ENCODE data around the gene UBE2E3.
"Not testable (repeated sequence)": the region's sequence is repeated elsewhere in the genome, so short reads cannot be mapped to it uniquely, and the experiment has no call there.

UBE2E3 gene

DNA sequence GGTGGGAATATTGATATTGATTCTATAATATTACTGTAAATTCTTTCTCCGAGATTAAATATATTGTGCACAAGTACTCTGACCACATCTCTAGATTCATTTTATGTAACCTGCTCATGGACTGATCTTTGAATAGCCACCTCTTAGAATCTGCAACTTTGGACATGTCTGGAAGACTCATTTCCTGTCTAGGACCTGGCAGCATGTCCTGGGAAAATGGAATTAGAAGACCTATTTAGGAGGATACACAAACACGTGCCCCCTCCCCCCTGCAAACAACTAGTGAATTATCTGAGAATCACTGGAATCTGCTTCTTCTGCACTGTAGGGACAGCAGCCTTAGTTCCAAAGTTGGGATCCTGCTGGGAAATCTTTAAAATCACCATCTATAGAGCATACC, 94.1 kb downstream of the UBE2E3 start:
- H3K79me2 ChIP-seq (ENCODE audit: control insufficient read depth, insufficient read depth, low read length, unreplicated experiment), result no peaks in the 10 kb centered on the region
- peaks cover 31% of the 10 kb centered on the region for H3K4me1 ChIP-seq (ENCODE audit: control insufficient read depth, insufficient read depth, low read length, unreplicated experiment)
- H3K27me3 ChIP-seq (ENCODE audit: insufficient read depth, low read length), result no peaks in the 10 kb centered on the region
- H3K36me3 ChIP-seq (ENCODE audit: insufficient read depth, low read length), result no peaks in the 10 kb centered on the region
- no peak overlapping the region for H3K27ac ChIP-seq (ENCODE audit: low read depth, low read length)
- H2AFZ ChIP-seq (ENCODE audit: low read length, unreplicated experiment), result no peak overlapping the region
- no peak overlapping the region for H3K4me3 ChIP-seq (ENCODE audit: low read depth, low read length)

DNA sequence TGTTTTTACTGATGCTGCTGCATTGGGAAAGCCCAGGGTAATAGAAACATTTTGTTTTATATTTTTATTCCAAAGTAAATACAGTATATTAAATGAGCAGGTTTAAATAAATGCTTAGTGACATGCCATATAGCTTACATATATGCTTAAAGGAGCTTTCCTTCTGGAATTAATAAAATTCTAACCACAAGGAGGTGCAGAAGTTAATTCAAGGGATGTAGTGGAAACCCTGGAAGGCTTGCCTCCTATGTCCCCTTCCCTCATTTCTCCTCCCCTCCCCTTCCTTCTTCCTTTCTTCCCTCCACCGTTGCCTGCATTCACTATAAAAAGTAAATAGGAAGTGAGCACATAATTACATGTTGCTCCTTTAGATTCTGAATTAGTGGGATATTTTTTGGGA, 96.3 kb downstream of the UBE2E3 start:
- Histone ChIP-seq H3K27ac (ENCODE audit: low read depth, low read length) (no peak overlapping the region), H3K27me3 (ENCODE audit: insufficient read depth, low read length) (no peaks in the 10 kb centered on the region), H3K36me3 (ENCODE audit: insufficient read depth, low read length) (no peaks in the 10 kb centered on the region), H3K79me2 (ENCODE audit: control insufficient read depth, insufficient read depth, low read length, unreplicated experiment) (no peaks in the 10 kb centered on the region), H3K4me1 (ENCODE audit: control insufficient read depth, insufficient read depth, low read length, unreplicated experiment) (peaks cover 21% of the 10 kb centered on the region), H2AFZ (ENCODE audit: low read length, unreplicated experiment) (no peak overlapping the region), H3K4me3 (ENCODE audit: low read depth, low read length) (no peak overlapping the region)

DNA sequence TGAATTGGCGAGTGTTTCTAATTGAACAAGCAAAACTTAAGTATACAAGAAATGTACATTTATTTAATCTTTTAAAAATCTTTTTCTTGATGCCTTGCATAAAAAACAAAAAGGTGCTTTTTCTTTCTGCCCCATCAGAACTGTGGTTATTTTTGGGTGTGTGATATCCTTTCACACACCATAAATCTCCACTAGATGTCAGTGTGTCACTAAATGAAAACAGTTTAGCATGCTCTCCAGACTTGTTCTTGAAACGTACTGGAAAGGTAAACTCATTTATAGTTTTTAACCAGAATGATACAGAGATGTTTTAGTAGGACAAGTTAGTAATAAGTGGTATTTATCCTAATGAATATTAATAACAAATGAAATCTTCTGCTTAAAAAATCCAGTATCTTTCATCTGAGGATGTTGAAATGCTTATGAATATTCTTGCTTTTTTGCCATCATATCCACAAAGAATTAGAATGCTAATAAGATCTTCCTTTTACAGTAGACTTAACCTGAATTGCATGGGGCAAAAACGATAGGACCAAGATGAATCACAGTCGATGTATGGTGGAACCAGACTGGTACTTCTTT, 96.8 kb downstream of the UBE2E3 start:
- H2AFZ ChIP-seq (ENCODE audit: low read length, unreplicated experiment), result no peak overlapping the region
- no peak overlapping the region for H3K4me3 ChIP-seq (ENCODE audit: low read depth, low read length)
- peaks cover 20% of the 10 kb centered on the region for H3K4me1 ChIP-seq (ENCODE audit: control insufficient read depth, insufficient read depth, low read length, unreplicated experiment)

DNA sequence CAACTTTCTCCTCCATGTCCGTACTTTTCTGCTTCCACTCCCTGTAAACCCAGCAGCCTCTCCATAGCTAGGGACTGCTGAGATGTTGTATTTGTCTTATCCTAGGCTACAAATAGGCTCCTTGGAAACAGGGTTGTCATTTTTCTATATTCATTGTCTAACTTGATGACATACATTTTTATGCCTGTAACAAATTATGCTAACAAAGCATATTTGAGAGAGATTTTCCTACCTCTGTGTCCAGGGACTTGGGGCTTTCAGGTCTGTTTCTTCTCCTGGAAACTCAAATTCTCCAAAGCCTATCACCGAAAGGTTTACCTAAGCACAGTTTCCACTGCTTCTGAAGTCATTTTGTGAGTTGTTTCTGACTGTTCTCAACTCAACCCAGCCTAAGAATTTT, 102.7 kb downstream of the UBE2E3 start:
- Histone ChIP-seq H3K27ac (ENCODE audit: low read depth, low read length) (no peak overlapping the region), H3K27me3 (ENCODE audit: insufficient read depth, low read length) (no peaks in the 10 kb centered on the region), H3K79me2 (ENCODE audit: control insufficient read depth, insufficient read depth, low read length, unreplicated experiment) (no peaks in the 10 kb centered on the region), H2AFZ (ENCODE audit: low read length, unreplicated experiment) (no peak overlapping the region), H3K4me1 (ENCODE audit: control insufficient read depth, insufficient read depth, low read length, unreplicated experiment) (no peaks in the 10 kb centered on the region), H3K4me3 (ENCODE audit: low read depth, low read length) (no peak overlapping the region), H3K36me3 (ENCODE audit: insufficient read depth, low read length) (no peaks in the 10 kb centered on the region)

More for the DNA sequence above, 96.8 kb downstream of the UBE2E3 start:
- H3K36me3 ChIP-seq (ENCODE audit: insufficient read depth, low read length), result no peaks in the 10 kb centered on the region
- H3K27me3 ChIP-seq (ENCODE audit: insufficient read depth, low read length), result no peaks in the 10 kb centered on the region
- H3K79me2 ChIP-seq (ENCODE audit: control insufficient read depth, insufficient read depth, low read length, unreplicated experiment), result no peaks in the 10 kb centered on the region
- H3K27ac ChIP-seq (ENCODE audit: low read depth, low read length), result no peak overlapping the region

DNA sequence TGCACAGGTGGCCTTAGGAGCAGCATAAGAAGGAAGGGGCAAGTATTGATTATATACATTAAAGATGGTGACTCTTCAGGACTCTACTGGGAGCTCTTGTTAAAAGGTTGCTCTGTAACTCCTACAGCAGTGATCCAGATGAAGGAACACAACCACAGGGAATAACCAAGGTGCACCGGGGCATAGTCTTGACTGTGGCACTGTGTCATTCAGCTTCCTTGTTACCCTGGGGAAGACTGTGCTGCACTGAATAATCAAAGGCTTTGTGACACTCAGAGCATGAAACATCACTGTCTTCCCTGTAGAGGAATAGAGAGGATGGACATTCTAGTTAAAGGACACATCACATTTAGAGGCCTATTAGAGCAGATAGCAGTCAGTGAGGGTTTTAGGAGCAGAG, 105.3 kb downstream of the UBE2E3 start:
- H3K79me2 ChIP-seq (ENCODE audit: control insufficient read depth, insufficient read depth, low read length, unreplicated experiment), result no peaks in the 10 kb centered on the region
- no peaks in the 10 kb centered on the region for H3K36me3 ChIP-seq (ENCODE audit: insufficient read depth, low read length)
- no peak overlapping the region for H3K27ac ChIP-seq (ENCODE audit: low read depth, low read length)
- H3K4me1 ChIP-seq (ENCODE audit: control insufficient read depth, insufficient read depth, low read length, unreplicated experiment), result no peaks in the 10 kb centered on the region
- no peaks in the 10 kb centered on the region for H3K27me3 ChIP-seq (ENCODE audit: insufficient read depth, low read length)
- no peak overlapping the region for H3K4me3 ChIP-seq (ENCODE audit: low read depth, low read length)
- H2AFZ ChIP-seq (ENCODE audit: low read length, unreplicated experiment), result no peak overlapping the region

DNA sequence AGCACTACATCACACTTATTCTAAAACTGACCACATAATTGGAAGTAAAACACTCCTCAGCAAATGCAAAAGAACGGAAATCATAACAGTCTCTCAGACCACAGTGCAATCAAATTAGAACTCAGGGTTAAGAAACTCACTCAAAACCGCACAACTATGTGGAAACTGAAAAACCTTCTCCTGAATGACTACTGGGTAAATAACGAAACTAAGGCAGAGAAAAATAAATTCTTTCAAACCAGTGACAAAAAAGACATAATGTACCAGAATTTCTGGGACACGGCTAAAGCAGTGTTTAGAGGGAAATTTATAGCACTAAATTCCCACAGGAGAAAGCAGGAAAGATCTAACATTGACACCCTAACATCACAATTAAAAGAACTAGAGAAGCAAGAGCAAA, 111.5 kb downstream of the UBE2E3 start:
- not testable (repeated sequence) for H3K4me1 ChIP-seq (ENCODE audit: control insufficient read depth, insufficient read depth, low read length, unreplicated experiment); H3K27me3 ChIP-seq (ENCODE audit: insufficient read depth, low read length); H3K79me2 ChIP-seq (ENCODE audit: control insufficient read depth, insufficient read depth, low read length, unreplicated experiment); H3K36me3 ChIP-seq (ENCODE audit: insufficient read depth, low read length); H3K4me3 ChIP-seq (ENCODE audit: low read depth, low read length); H3K27ac ChIP-seq (ENCODE audit: low read depth, low read length); H2AFZ ChIP-seq (ENCODE audit: low read length, unreplicated experiment)

DNA sequence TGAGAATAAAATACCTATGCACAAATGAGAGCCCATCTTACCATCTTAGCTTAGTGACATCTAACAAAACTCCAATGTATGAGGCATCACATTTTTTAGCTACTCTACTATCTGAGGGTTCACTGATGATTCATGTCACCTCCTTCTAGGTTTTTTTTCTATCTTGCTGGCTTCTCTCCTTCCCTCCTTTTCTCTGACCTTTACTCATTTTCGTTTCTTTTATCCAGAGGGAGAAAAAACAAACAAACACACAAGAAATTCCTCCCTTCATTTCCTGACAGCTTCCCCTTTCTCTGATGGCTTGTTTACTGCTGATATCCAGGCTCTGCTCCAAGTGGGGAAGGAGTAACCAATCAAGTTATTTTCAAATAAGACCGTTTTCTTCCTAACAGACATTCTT, 115.1 kb downstream of the UBE2E3 start:
- Histone ChIP-seq H3K4me1 (ENCODE audit: control insufficient read depth, insufficient read depth, low read length, unreplicated experiment) (no peaks in the 10 kb centered on the region), H3K36me3 (ENCODE audit: insufficient read depth, low read length) (no peaks in the 10 kb centered on the region), H3K27ac (ENCODE audit: low read depth, low read length) (no peak overlapping the region), H3K79me2 (ENCODE audit: control insufficient read depth, insufficient read depth, low read length, unreplicated experiment) (no peaks in the 10 kb centered on the region), H2AFZ (ENCODE audit: low read length, unreplicated experiment) (no peak overlapping the region), H3K4me3 (ENCODE audit: low read depth, low read length) (no peak overlapping the region), H3K27me3 (ENCODE audit: insufficient read depth, low read length) (no peaks in the 10 kb centered on the region)

DNA sequence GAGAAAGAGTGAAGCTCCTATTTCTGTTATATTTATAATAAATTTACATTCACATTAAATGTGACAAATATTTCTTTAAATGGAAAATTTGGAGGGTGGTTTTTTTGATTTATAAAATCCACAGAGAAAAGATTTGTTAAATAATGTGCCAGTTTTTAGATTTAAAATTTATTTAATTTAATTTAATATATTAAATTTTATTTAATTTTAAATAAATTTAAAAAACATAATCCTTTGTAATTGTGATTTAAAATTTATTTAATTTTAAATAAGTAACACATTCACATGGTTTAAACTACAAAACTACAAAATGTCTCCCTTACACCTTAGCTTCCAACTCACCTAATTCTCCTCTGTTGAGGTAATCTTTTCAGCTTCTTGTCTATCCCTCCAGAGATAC, 123.3 kb downstream of the UBE2E3 start:
- no peaks in the 10 kb centered on the region for H3K79me2 ChIP-seq (ENCODE audit: control insufficient read depth, insufficient read depth, low read length, unreplicated experiment)
- no peaks in the 10 kb centered on the region for H3K36me3 ChIP-seq (ENCODE audit: insufficient read depth, low read length)
- H3K27me3 ChIP-seq (ENCODE audit: insufficient read depth, low read length), result no peaks in the 10 kb centered on the region
- H3K4me3 ChIP-seq (ENCODE audit: low read depth, low read length), result no peak overlapping the region
- H3K27ac ChIP-seq (ENCODE audit: low read depth, low read length), result no peak overlapping the region
- no peak overlapping the region for H2AFZ ChIP-seq (ENCODE audit: low read length, unreplicated experiment)
- H3K4me1 ChIP-seq (ENCODE audit: control insufficient read depth, insufficient read depth, low read length, unreplicated experiment), result peaks cover 27% of the 10 kb centered on the region

DNA sequence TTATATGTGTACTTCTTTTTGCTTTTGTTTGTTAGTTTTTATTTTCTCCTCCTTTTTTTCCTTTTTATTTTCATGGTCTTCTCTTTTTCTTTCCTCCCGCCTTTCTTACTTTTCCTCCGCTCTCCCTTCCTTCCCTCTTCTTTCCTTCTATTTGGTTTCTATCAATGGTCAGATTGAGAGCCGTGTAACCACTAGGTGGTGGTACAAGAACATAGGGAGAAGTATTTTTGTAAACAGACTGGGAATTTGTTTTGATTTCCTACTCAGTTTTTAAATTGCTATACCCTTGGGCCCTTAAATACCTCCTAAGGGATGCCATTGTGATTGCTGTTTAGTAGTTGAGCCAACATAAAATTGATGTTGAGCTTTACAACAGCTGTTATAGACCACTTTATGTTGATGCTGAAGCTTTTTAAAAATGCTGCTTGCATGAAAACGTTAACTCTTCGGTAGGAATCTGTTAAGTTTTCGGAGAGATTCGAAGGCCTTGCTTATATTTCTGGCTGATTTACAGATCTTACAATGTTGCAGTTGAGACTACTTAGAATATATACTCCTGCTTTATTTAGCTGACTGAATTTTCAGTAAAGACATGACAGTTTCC, 124.2 kb downstream of the UBE2E3 start:
- Histone ChIP-seq H3K4me1 (ENCODE audit: control insufficient read depth, insufficient read depth, low read length, unreplicated experiment) (peaks cover 27% of the 10 kb centered on the region), H3K79me2 (ENCODE audit: control insufficient read depth, insufficient read depth, low read length, unreplicated experiment) (no peaks in the 10 kb centered on the region), H3K4me3 (ENCODE audit: low read depth, low read length) (no peak overlapping the region), H3K27ac (ENCODE audit: low read depth, low read length) (no peak overlapping the region), H2AFZ (ENCODE audit: low read length, unreplicated experiment) (peak overlapping the region; percentile 2), H3K36me3 (ENCODE audit: insufficient read depth, low read length) (no peaks in the 10 kb centered on the region), H3K27me3 (ENCODE audit: insufficient read depth, low read length) (no peaks in the 10 kb centered on the region)

DNA sequence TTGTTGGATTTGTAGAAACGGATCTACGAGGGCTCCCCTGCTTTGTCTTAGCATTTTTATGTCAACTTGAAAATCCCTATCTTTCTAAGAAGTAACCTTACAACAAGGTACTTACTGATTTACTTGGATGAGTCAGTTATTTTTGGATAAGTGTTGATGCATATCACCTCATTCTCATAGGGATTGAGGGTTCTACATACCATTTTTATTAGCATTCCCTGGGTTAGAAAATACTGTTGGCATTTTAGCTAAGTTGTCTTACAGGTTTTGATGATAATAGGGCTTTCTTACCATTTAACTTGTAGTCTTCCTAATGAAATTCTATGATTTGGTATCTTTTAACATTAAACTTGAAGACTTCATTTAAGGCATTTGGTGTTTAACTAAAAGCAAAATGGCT, 125.2 kb downstream of the UBE2E3 start:
- Histone ChIP-seq H3K36me3 (ENCODE audit: insufficient read depth, low read length) (no peaks in the 10 kb centered on the region), H2AFZ (ENCODE audit: low read length, unreplicated experiment) (no peak overlapping the region)

DNA sequence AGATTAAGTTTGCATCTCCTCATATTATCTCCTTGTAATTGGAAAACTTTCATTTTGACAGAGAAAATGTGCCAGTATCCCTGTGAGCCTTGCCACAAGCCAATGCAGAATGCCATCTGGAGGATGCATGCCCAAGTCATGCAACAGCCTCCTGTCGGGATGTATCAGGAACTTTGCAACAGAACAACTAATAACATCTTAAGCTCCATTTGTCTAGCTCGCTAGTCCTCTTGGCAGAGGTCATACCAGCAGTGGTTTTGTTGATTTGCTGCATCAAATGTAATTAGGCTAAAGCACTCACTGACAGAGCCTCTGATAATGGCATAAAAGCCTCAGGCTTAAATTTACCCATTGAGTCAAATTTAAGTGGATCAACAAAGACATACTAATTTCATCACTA, 125.8 kb downstream of the UBE2E3 start:
- H3K36me3 ChIP-seq (ENCODE audit: insufficient read depth, low read length), result no peaks in the 10 kb centered on the region
- H2AFZ ChIP-seq (ENCODE audit: low read length, unreplicated experiment), result no peak overlapping the region
- H3K4me1 ChIP-seq (ENCODE audit: control insufficient read depth, insufficient read depth, low read length, unreplicated experiment), result peaks cover 27% of the 10 kb centered on the region
- H3K27ac ChIP-seq (ENCODE audit: low read depth, low read length), result no peak overlapping the region
- no peaks in the 10 kb centered on the region for H3K27me3 ChIP-seq (ENCODE audit: insufficient read depth, low read length)
- H3K79me2 ChIP-seq (ENCODE audit: control insufficient read depth, insufficient read depth, low read length, unreplicated experiment), result no peaks in the 10 kb centered on the region
- H3K4me3 ChIP-seq (ENCODE audit: low read depth, low read length), result no peak overlapping the region

More for the DNA sequence above, 125.2 kb downstream of the UBE2E3 start:
- no peaks in the 10 kb centered on the region for H3K79me2 ChIP-seq (ENCODE audit: control insufficient read depth, insufficient read depth, low read length, unreplicated experiment)
- H3K4me1 ChIP-seq (ENCODE audit: control insufficient read depth, insufficient read depth, low read length, unreplicated experiment), result peaks cover 27% of the 10 kb centered on the region
- H3K27me3 ChIP-seq (ENCODE audit: insufficient read depth, low read length), result no peaks in the 10 kb centered on the region
- no peak overlapping the region for H3K4me3 ChIP-seq (ENCODE audit: low read depth, low read length)
- no peak overlapping the region for H3K27ac ChIP-seq (ENCODE audit: low read depth, low read length)

Measured in ACC112 (cell line).